ENCODE data around the gene SHISA6. TPM values are rescaled to one million over a fixed set of nuclear protein-coding genes. Genes with fewer than 3 reads are reported as not detected.
"Not testable (repeated sequence)": the region's sequence is repeated elsewhere in the genome, so short reads cannot be mapped to it uniquely, and the experiment has no call there.

Gene SHISA6
- total RNA-seq, 2 donors from 2014 or later, result under 0.01 to 0.52 TPM

DNA sequence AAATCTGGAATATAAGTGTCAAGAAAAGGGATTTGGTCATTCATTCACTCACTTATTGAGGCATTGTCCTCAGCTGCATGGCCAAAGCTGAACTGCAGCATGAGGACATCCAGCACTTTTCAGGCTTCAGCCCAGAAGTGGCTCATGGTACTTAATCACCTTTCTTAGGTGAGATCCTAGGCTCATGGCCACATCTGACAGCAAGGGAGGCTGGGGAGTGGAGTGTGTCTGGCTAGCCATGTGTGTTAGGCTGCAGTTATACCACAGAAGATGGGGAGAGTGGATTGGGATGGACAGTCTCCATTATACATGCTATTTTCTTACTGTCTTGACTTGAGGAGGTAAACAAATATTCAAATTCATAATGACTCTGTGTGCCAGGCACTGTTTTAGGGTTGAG, 68.8 kb downstream of the SHISA6 start:
- no peak for ATAC-seq
- Histone ChIP-seq H3K27me3 (no peaks in the 10 kb centered on the region), H3K36me3 (replicated peaks in 1 of 2; ENCODE audit: insufficient read depth in 1 of 2, low read depth in 2 of 2) (no peaks in the 10 kb centered on the region), H3K4me1 (no peaks in the 10 kb centered on the region), H3K27ac (no peak overlapping the region), H3K9me3 (no peaks in the 10 kb centered on the region), H3K4me3 (no peak overlapping the region)
- TF ChIP-seq CTCF (IDR thresholded peaks at IDR 0.05) (no peak), POLR2A (IDR thresholded peaks at IDR 0.05) (no peak)
- DNase-seq, result no peak
- intact Hi-C loops (cut with DNase I), result no loop called here

DNA sequence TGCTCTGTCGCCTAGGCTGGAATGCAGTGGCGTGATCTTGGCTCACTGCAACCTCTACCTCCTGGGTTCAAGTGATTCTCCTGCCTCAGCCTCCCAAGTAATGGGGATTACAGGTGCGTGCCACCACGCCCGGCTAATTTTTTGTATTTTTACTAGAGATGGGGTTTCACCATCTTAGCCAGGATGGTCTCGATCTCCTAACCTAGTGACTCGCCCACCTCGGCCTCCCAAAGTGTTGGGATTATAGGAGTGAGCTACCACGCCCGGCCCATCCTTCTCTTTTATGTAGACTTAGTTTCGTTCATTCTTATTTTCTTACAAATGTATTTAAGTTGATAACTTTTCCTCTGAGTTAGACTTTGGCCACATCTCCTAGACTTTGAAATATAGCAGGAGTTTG, 75.4 kb downstream of the SHISA6 start:
- ATAC-seq; H3K4me1 ChIP-seq; H3K4me3 ChIP-seq; H3K27ac ChIP-seq; H3K9me3 ChIP-seq; H3K27me3 ChIP-seq; DNase-seq; H3K36me3 ChIP-seq (replicated peaks in 1 of 2; ENCODE audit: insufficient read depth in 1 of 2, low read depth in 2 of 2); intact Hi-C loops (cut with DNase I): not testable (repeated sequence)
- 70 to 76% methylated on average over 11 of the region's 11 CpGs for WGBS, 2 donors

- intact Hi-C loops (cut with DNase I), result loop anchor here (2.0 kb wide), 1 partner anchor 609 kb away; no protein-coding TSS in a partner anchor
- DNase-seq (no peak), ATAC-seq (no peak)
- Histone ChIP-seq H3K27ac (no peak overlapping the region), H3K4me1 (peaks cover 3% of the 10 kb centered on the region), H3K27me3 (no peaks in the 10 kb centered on the region), H3K36me3 (replicated peaks in 1 of 2; ENCODE audit: insufficient read depth in 1 of 2, low read depth in 2 of 2) (no peaks in the 10 kb centered on the region), H3K4me3 (no peak overlapping the region), H3K9me3 (no peaks in the 10 kb centered on the region)
- 79 to 87% methylated on average over 5 of the region's 5 CpGs for WGBS, 2 donors
- TF ChIP-seq CTCF (IDR thresholded peaks at IDR 0.05) (no peak), POLR2A (IDR thresholded peaks at IDR 0.05) (no peak)
Measured at GRCh38 chr17:11318207-11318606, 77.2 kb downstream of the SHISA6 start.

- Histone ChIP-seq H3K36me3 (replicated peaks in 1 of 2; ENCODE audit: insufficient read depth in 1 of 2, low read depth in 2 of 2) (no peaks in the 10 kb centered on the region), H3K4me3 (no peak overlapping the region), H3K27me3 (no peaks in the 10 kb centered on the region), H3K9me3 (no peaks in the 10 kb centered on the region), H3K27ac (peak overlapping the region in 3 of 4 donors; percentile 5 to 34 (median 19)), H3K4me1 (peaks cover 3% of the 10 kb centered on the region)
- TF ChIP-seq CTCF (IDR thresholded peaks at IDR 0.05), result no peak
- no peak for TF ChIP-seq POLR2A (IDR thresholded peaks at IDR 0.05)
- DNase-seq, result no peak
- peak; percentile 68 for ATAC-seq
- WGBS, 2 donors, result 9 to 11% methylated on average over 3 of the region's 3 CpGs
- intact Hi-C loops (cut with DNase I), result loop anchor here (2.0 kb wide), 1 partner anchor 611 kb away; no protein-coding TSS in a partner anchor
Measured at GRCh38 chr17:11319894-11320293, 78.9 kb downstream of the SHISA6 start.

DNA sequence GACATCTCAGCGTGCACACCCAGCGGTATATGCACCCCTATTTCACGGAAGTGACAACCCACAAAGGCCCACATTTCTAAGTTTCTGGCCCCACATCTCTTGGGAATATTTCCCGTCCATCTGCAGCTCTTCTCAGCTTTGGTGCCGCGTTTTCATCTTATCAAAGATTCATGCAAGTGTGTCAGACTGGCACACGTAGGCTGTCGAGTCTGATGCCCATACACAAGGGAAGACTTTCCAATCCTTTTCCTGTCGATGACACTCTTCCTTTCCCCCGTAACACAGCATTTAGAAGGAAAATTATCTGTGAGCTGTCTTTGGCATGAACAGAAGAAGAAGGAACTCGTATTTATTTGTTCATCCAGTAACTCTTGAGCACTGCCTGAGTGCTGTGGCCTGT, 83.0 kb downstream of the SHISA6 start:
- no peaks in the 10 kb centered on the region for H3K27me3 ChIP-seq
- 74 to 81% methylated on average over 11 of the region's 11 CpGs for WGBS, 2 donors
- H3K36me3 ChIP-seq (replicated peaks in 1 of 2; ENCODE audit: insufficient read depth in 1 of 2, low read depth in 2 of 2), result no peaks in the 10 kb centered on the region
- intact Hi-C loops (cut with DNase I), result no loop called here
- DNase-seq (no peak), ATAC-seq (no peak)
- H3K4me1 ChIP-seq, result peaks cover 3% of the 10 kb centered on the region
- H3K9me3 ChIP-seq, result no peaks in the 10 kb centered on the region
- H3K4me3 ChIP-seq, result no peak overlapping the region
- H3K27ac ChIP-seq, result no peak overlapping the region
- TF ChIP-seq POLR2A (IDR thresholded peaks at IDR 0.05), result no peak

DNA sequence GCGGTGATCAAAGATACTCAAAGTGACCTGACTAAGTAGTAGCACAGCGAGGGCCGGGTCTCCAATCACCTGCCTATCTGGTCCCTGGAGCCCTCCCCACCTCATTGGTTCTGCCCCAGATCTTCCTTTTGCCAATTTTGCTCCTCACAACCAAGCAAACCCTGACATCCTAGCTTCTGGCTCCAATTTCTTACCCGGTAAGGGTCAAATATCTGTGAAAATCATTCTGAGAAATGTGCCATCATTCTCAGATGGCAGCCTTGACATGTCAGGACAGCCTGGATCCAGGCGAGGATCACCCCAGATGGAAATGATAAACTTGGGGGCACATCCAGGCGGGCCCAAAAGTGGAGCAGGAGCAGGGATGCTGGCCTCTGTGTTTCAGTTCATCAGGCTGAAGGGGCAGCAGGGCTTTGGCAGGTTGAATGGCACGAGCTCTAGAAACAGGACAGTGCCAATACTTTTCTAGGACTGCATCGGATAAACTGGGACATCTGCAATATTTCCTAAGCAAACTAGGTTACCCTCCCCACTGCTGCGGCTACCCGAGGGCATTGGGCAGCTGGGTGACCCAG, 83.9 kb downstream of the SHISA6 start:
- Histone ChIP-seq H3K4me3 (no peak overlapping the region), H3K27ac (no peak overlapping the region), H3K36me3 (replicated peaks in 1 of 2; ENCODE audit: insufficient read depth in 1 of 2, low read depth in 2 of 2) (no peaks in the 10 kb centered on the region), H3K4me1 (peaks cover 3% of the 10 kb centered on the region), H3K27me3 (no peaks in the 10 kb centered on the region), H3K9me3 (no peaks in the 10 kb centered on the region)
- no peak for ATAC-seq
- WGBS, 2 donors, result 69 to 72% methylated on average over 8 to 10 of the region's 10 CpGs
- DNase-seq, result no peak
- intact Hi-C loops (cut with DNase I), result no loop called here
- TF ChIP-seq POLR2A (IDR thresholded peaks at IDR 0.05) (no peak), CTCF (IDR thresholded peaks at IDR 0.05) (no peak)
